ENCODE results near the gene ARGFX.

DNA sequence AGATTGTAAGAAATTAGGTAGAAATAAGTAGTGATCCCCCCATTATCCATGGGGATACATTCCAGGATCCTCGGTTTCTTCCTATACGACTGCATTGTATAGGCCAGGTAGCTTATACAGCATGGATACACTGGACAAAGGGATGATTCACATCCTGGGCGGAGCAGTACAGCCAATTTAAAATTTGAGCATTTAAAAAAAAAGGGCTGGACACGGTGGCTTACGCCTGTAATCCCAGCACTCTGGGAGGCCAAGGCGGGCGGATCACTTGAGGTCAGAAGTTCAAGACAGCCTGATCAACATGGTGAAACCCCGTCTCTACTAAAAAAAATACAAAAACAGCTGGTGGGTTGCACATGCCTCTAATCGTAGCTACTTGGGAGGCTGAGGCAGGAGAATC is 976 bp upstream of the ARGFX start:
- TF ChIP-seq, protein P1, sequence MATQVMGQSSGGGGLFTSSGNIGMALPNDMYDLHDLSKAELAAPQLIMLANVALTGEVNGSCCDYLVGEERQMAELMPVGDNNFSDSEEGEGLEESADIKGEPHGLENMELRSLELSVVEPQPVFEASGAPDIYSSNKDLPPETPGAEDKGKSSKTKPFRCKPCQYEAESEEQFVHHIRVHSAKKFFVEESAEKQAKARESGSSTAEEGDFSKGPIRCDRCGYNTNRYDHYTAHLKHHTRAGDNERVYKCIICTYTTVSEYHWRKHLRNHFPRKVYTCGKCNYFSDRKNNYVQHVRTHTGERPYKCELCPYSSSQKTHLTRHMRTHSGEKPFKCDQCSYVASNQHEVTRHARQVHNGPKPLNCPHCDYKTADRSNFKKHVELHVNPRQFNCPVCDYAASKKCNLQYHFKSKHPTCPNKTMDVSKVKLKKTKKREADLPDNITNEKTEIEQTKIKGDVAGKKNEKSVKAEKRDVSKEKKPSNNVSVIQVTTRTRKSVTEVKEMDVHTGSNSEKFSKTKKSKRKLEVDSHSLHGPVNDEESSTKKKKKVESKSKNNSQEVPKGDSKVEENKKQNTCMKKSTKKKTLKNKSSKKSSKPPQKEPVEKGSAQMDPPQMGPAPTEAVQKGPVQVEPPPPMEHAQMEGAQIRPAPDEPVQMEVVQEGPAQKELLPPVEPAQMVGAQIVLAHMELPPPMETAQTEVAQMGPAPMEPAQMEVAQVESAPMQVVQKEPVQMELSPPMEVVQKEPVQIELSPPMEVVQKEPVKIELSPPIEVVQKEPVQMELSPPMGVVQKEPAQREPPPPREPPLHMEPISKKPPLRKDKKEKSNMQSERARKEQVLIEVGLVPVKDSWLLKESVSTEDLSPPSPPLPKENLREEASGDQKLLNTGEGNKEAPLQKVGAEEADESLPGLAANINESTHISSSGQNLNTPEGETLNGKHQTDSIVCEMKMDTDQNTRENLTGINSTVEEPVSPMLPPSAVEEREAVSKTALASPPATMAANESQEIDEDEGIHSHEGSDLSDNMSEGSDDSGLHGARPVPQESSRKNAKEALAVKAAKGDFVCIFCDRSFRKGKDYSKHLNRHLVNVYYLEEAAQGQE (IDR thresholded peaks at IDR 0.05; ENCODE audit: insufficient read depth in 1 of 2, low read depth in 2 of 2, low read length in 2 of 2): no peak
- TF ChIP-seq POLR2AphosphoS5 (IDR thresholded peaks at IDR 0.05; ENCODE audit: low read depth, low read length) (no peak), TAF1 (IDR thresholded peaks at IDR 0.05; ENCODE audit: borderline replicate concordance, insufficient read depth, low read length) (no peak)

All from PFSK-1 (cell line).